ENCODE data around the gene PAM.
A peak's percentile ranks its signal among the peaks of the same experiment; 100 is the strongest.

Gene PAM

GRCh38 chr5:102866237-102866600 lies 111.1 kb downstream of the PAM start:
- TF ChIP-seq, protein P1, sequence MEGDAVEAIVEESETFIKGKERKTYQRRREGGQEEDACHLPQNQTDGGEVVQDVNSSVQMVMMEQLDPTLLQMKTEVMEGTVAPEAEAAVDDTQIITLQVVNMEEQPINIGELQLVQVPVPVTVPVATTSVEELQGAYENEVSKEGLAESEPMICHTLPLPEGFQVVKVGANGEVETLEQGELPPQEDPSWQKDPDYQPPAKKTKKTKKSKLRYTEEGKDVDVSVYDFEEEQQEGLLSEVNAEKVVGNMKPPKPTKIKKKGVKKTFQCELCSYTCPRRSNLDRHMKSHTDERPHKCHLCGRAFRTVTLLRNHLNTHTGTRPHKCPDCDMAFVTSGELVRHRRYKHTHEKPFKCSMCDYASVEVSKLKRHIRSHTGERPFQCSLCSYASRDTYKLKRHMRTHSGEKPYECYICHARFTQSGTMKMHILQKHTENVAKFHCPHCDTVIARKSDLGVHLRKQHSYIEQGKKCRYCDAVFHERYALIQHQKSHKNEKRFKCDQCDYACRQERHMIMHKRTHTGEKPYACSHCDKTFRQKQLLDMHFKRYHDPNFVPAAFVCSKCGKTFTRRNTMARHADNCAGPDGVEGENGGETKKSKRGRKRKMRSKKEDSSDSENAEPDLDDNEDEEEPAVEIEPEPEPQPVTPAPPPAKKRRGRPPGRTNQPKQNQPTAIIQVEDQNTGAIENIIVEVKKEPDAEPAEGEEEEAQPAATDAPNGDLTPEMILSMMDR (IDR thresholded peaks at IDR 0.05; ENCODE audit: low read length, missing control alignments) = no peak
- peak overlapping the region; percentile 67 for H3K4me3 ChIP-seq (replicated peaks; ENCODE audit: low read depth, low read length)
- DNase-seq (ENCODE audit: low read depth) = peak; percentile 42

GRCh38 chr5:102867992-102868662 lies 113.0 kb downstream of the PAM start:
- TF ChIP-seq, protein P1 (IDR thresholded peaks at IDR 0.05; ENCODE audit: low read length, missing control alignments) = no peak
- DNase-seq (ENCODE audit: low read depth) = peak; percentile 40
- H3K4me3 ChIP-seq (replicated peaks; ENCODE audit: low read depth, low read length) = no peak overlapping the region

GRCh38 chr5:102869230-102869629 lies 114.1 kb downstream of the PAM start:
- TF ChIP-seq, protein P1 (IDR thresholded peaks at IDR 0.05; ENCODE audit: low read length, missing control alignments) = no peak
- H3K4me3 ChIP-seq (replicated peaks; ENCODE audit: low read depth, low read length) = no peak overlapping the region
- DNase-seq (ENCODE audit: low read depth) = no peak

DNA sequence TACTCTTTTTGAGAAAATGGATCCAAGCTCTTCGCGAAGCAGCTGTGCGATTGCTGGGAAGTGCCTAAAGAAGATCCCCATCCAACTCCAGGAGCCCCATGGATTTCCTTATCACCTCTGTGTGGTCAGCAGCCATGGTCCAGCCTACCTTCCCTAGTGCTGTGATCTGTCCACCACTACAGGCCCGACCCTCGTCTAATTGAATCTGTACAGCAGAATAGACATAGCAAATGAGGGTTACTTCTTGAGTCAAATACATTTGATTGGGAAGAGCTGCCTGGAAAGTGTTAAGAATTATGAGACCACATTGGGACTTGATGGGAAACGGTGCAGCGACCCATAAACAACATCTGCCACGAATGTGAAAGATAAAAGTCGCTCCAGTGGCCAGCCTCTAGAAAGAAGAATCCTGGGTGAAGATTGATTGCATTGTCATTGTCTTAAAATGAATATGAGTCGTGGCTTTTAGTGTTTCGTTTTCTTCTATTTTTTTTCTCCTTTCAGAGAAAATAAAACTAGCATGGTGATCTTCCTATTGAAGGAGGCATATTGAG lies 118.4 kb downstream of the PAM start:
- no peak overlapping the region for H3K4me3 ChIP-seq (replicated peaks; ENCODE audit: low read depth, low read length)
- TF ChIP-seq, protein P1 (IDR thresholded peaks at IDR 0.05; ENCODE audit: low read length, missing control alignments) = no peak
- no peak for DNase-seq (ENCODE audit: low read depth)

- TF ChIP-seq, protein P1 (IDR thresholded peaks at IDR 0.05; ENCODE audit: low read length, missing control alignments) = no peak
- DNase-seq (ENCODE audit: low read depth) = no peak
- no peak overlapping the region for H3K4me3 ChIP-seq (replicated peaks; ENCODE audit: low read depth, low read length)
These were observed 118.9 kb downstream of the PAM start for GRCh38 chr5:102874054-102874453.

GRCh38 chr5:102875721-102876123 lies 120.6 kb downstream of the PAM start:
- TF ChIP-seq, protein P1 (IDR thresholded peaks at IDR 0.05; ENCODE audit: low read length, missing control alignments) = no peak
- no peak overlapping the region for H3K4me3 ChIP-seq (replicated peaks; ENCODE audit: low read depth, low read length)
- DNase-seq (ENCODE audit: low read depth) = no peak

DNA sequence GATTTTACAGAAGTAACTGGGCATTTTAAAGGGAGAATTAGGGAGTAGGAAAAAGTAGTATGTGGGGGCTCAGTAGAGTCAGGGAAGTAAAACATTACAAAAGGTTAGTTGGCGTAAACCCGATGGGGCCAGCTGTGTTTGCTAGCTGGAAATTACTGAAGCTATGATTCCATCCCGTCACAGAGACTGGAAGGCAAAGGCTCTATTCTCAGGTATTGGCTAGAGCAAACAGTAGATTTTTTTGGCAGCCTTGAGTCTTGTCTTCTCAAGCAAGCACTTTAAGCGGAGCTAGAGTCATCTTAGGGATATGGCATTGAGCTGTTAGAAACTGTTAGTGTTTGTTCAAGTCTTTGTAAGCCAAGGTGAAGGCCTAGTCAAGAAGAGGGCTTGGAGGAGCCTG lies 121.5 kb downstream of the PAM start:
- TF ChIP-seq, protein P1 (IDR thresholded peaks at IDR 0.05; ENCODE audit: low read length, missing control alignments) = no peak
- no peak overlapping the region for H3K4me3 ChIP-seq (replicated peaks; ENCODE audit: low read depth, low read length)
- no peak for DNase-seq (ENCODE audit: low read depth)

Data from fibroblast of pulmonary artery (primary cell).